GM18870 (cell line): ENCODE data around the gene SNAP47.

Source experiments
- ATAC-seq: cut with Tn5 transposase; IDR thresholded peaks from one replicate; pipeline ENCODE4 v1.9.1; 2021; ENCODE audit warnings: moderate library complexity; ENCODE audit not compliant: unreplicated experiment

Gene SNAP47

DNA sequence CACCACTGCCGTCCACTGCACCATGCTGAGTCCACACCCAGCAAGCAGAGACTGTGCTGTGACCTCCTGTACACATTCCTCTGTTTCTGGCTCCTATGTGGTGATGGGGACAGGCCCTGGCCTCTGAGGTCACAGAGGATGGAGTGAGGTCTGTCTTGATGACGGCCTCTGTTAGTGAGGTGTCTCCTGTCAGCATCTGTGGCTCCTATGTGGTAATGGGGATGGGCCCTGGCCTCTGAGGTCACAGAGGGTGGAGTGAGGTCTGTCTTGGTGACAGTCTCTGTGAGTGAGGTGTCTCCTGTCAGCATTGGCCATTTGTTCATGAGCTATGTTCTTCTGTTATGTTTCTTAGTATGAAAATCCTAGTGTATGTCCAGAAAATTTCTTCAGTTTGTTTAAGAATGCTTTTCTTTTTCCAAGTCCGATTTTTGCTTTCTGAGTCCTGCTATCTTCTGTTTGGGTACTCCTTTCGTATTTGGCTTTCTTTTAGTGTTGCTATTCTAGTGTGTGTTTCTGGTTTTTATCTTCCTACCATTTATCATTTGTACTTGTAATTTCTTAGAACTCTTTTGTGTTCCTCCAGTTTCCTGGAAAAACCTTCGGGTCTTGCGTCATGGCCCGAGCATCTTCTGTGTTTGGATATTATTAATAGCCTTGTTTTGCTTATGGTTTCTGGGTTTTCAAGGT is 13.4 kb downstream of the SNAP47 start:
- ATAC-seq, result no peak

DNA sequence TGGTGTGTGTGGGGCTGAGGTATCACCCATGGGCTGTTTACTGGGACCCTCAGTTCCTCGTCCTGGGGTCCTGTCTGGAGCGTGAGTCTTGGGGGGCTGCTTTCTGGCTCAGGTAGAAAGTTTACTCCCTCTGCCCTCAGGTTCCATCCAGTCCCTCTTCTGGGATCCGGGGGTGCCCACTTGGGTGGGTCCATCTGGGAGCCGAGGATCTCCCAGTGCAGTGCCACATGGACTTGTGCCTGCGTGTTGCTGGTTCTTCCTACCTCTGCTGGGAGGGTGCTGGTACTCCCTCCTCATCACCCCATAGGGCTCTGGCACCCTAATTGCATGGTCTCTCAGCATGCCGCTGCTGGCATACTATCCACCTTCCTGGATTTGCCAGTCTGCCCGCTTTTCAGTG is 14.0 kb downstream of the SNAP47 start:
- ATAC-seq, result no peak

DNA sequence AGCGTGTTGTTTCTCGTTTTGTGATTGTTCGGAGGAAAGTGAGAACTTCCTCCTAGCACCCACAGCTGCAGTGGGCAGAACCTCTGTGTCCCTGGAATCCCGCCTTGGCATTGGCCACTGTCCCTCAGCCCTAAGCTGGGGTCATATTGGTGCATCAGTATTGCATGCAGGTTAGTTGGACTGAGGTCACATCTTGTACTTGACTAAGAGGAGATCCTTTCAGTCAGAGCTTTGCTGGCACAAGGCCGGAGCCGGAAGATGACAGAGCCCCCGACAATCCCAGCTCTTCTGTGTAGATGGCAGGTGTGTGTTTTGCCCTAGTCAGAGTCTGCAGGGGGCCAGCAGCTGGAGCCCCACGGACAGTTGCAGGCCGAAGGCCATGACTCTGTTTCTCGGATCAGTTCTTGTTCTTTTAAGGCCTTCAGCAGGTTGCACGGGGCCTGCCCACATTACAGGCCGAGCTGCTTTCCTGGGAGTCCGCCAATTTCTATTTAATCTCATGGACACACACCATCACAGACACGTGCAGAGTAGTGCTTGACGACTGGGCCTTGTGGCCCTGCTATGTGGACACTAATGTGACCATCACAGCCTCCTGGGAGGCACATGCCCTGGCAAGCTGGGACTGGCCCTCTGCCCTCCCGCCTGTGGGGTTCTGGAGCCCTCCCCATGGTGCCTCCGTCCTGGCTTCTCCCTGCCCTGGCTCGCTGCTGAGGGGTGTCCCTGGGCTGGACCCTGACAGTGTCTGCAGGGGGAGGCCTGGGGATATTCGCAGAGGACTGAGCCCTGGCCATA is 14.9 kb downstream of the SNAP47 start:
- no peak for ATAC-seq

DNA sequence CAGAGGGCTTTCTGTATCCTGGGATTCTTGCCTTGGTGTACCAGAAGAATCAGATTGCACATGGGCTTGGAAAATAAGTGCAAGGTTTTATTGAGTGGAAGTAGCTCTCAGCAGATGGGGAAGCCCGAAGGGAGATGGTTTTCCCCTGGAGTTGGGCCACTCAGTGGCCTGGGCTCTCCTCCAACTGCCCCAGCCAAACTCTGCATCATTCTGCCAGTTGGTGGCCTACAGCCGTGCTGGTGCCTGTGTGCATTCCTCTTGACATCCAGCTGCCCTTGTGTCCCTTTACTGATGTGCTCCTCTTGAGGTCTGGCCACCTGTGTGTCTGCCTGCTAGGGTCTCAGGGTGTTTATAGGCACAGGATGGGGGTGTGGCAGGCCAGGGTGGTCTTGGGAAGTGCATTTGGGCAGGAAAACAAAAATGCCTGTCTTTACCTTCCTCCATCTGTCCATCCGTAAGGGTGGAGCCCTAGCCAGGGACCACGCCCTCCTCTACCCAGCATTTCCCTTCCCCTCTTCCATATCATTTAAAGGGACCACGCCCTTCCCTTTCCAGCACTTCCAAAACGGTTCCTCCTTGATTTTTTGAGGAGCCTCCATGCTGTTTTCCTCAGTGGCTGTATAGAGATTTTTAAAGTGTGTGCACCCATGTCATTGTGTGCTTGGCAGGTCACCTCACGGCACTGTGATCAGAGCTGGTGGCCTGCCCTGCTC is 18.9 kb downstream of the SNAP47 start:
- no peak for ATAC-seq

DNA sequence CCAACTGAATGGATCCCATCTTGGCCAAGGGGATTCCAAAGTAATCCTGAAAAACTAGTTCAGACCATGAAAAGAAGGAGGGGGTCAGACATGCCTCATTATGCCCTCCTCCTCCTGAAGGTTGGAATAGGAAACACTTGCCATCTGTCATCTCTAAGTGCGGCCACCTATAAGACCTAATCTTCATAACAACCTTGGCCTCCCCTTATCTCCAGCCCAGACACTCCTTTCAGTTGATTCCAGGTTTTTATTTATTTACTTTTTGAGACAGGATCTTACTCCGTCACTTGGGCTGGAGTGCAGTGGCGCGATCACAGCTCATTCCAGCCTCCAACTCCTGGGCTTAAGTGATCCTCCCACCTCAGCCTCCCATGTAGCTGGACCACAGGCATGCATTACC is 19.7 kb downstream of the SNAP47 start:
- no peak for ATAC-seq

DNA sequence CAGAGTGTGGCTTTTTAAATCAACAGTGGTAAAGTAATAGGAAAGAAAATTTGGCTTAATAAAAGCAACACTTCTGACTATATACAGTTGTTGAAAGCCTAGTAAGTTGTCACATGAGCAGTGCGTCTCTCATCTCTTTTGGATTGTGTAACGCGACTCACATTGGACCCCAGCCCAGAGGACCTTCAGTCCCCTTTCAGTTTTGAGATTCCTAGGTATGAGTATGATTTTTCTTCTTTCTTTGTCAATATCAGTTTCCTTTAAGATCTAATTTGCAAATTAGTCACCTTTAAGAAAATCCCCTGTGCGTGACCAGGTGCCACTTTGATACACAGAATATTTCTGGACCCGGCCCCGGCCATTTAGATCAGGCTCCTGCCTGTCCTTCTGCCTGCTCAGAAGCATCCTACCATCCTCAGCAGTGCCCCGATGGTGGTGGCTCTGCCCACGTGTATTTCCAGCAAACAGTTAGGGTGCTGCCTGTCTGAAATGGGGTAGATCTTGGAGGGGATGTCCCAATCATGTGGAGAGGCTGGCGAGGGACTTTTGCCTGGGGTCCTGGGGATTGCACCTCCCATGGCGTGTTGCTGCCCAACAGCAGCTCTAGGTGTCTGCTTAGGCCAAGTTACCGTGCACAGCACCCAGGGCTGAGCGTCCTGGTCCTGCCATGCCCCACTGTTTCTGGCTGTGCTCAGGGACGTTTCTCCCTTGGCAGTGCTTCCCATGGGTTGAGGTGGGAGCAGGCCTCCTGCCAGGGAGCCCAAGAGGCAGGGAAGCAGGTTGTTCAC is 21.1 kb downstream of the SNAP47 start:
- no peak for ATAC-seq

DNA sequence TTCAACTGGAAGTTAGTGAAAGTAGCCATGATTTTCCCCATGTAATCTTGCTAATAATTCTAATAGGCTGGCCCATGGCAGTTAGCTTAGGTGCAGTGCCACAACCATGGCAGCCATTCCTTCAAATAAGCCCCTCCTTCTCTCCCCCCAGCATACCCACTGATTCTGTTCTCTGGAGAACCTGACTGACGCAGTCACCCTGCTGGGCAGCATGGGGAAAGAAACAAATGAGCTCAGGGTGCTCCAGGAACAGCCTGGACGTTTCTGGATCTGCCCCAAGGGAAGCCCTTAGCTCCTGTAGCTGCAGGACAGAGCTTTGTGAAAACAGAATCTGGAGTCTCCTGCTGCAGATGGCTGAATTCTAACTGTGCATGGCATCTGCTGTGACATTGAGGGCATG is 22.5 kb downstream of the SNAP47 start:
- no peak for ATAC-seq

DNA sequence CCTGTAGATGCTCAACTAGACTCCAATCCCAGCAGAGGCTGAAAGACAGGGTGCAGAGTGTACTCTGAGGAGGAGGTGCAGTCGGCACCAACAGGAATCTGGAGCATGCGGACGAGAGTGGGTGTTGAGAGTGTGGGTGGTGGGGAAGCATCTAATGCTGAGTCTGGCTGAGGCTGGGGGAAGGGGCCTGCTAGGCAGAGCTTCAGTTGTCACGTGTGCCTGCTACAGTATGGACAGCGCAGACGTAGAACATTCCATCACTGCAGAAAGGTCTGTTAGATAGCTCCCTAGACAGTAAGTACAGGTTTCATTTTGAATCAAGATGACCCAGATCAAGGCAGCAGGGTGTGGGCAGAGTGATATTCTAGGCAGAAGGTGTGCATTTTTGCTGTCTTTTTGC is 23.1 kb downstream of the SNAP47 start:
- no peak for ATAC-seq

DNA sequence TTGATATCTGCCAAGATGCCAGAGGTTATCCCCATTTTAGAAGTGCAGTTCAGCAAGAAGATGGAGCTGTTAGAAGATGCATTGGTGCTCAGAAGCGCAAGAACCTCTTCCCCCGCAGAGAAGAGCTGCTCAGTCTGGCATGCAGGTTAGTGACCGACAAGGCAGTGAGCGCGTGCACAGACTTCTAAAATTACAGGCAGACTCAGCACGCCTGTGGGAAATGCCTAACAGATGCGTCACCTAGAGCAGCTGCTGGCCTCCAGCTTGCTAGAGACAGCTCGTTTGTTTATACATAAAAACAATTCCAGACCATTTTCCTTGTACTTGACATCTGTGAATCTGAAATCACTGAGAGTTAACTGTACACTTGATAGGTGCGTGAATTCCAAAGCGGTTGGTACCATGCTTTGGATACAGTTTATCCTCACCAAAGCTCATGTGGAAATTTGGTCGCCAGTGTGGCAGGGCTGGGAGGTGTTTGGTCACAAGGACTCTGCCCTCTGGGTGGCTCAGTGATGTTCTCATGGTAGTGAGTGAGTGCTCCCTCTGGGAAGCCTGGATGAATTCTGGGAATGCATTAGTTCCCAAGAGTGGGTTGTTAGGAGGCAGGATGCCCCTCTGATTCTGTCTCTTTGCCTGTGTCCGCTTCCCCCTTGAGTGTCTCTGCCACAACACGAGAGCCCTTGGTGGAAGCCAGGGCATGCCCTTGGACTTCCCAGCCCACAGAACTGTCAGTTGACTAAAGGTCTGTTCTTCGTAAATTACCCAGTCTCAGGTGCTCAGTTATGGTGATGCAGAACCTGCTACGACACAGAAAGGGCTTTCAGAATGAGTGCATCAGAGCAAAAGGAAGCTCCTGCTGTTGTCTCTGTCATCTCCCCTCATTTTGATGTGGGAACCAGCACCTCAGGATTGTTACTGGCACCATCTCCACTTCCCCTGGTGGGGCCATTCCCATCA is 24.4 kb downstream of the SNAP47 start:
- ATAC-seq, result no peak

DNA sequence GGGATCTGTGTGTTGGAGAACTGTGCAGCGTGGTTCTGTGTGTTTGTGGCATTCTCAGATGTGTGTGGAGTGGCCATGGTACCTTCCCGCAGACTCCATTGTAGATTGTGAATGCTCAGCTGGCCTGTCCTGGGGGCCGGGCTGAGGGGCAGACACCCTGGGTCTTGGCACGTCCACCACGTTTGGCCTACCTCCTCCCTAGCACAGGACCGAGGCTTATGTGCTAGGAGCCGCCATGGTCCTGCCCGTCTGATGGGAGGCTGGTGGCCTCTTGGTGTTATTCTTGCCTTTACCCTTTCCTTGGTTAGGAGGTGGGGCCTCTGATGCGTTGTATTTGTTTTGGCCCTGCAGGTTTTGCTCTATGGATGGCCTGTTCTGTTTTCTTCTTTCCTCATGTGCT is 25.1 kb downstream of the SNAP47 start:
- no peak for ATAC-seq

DNA sequence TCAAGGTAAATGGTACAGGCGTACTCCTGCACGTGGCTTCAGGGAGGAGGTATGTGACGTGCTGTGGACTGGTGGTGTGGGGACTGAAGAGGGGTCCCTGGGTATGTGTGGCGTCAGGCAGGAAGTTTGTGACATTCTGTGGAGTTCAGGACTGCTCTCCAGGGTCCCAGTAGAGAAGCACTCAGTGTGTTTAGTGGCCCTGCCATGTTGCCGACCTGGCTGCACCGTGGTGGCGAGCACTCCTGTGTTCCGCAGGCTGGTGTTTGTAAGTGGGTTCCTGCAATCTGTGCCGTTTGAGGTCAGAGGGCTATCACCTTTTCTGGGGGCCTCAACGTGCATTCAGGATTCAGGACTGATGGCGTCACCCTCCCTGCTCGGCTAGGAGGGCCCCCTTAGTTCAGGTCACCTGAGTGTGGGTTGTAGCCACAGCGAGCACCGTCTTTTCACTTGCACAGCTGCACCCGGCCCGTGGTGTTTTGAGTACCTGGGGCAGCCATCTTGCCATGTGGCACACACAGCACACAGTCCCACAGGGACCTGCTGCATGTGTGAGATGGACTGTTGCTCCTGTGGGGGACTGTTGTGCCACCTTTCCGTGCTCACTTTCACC is 26.5 kb downstream of the SNAP47 start:
- no peak for ATAC-seq

DNA sequence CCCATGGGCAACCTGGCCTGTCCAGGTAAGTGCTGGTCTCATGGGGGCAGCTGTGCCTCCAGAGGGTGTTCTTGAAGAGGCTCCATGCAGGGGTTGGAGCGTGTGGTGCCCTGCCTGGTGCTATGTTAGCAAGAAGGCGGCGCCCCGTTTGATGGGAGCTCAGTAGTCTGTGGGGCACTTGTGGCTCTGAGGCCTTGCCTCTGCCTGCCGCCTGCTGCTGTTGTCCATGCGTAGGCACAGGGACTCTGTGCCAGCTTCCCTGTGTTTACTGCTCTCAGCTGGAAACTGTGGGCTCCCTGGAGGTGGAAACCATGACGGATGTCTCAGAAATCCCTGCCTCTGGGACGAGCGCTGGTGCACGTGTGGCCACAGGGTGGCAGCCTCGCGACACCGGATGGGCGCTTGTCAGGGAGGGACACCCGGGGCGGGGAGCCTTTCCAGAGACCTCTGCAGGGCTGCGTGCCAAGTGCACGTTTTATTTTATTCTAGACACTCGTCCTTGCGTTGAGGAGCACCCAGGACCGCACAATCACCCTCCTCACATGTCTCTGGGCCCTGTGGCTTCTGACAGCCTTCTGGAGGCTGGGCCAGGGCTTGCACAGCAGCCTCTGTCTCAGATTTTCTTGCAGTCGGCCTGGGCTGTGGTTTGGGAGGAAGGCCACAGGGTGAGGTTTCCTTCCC is 27.1 kb downstream of the SNAP47 start:
- peak; percentile 73 for ATAC-seq

DNA sequence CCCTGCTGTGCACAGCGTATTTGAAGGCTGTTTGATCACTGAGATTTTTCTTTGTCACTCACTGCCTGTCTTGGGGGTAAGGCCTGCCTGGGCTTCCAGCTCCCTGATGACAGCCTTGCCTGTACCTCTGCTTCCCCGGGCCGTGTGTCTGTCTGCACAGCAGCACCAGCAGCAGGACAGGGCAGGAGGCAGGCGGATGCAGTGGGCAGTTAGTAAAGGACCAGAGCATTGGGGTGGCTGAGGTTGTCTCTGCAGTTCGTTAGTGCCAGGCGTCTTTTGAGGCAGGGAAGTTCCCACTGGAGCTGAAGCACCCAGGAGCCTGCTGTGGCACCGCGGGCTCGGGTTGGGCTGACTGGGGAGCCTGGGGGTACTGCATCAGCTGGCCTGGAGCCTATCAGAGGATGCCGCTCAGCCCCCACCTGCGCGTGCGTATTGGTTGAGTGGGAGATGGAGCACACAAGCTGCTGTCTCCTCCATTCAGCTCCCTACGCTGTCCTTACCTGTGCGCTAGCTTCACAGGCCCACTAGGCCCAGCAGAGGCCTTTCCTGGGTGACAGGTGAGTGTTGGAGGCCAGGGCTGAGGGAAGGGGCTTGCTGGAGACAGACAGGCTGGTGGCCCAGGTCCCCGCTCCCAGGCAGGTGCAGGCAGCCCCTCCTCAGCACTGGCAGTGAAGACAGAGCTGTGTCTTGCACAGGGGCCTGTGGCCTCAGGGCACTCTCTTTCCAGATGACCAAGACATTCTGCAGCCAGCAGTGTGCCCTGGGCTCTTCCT is 28.2 kb downstream of the SNAP47 start:
- no peak for ATAC-seq

DNA sequence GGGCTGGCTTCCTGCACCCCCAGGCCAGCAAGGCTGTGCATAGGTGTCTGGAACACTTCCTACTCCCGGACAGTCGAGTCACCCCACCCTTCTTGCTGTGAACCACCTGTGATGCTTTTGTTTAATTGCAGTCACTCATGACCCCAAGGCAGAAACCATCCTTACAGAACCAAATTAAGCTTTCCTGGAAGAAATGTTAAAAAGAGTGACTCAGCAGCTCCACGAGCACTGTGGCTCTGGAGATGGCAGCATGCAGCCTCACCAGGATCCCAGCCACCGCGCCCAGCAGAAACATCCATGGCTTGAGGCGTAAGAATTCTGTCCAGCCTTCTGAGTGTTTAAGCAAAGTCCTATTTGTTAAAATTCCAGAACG is 28.8 kb downstream of the SNAP47 start:
- no peak for ATAC-seq

DNA sequence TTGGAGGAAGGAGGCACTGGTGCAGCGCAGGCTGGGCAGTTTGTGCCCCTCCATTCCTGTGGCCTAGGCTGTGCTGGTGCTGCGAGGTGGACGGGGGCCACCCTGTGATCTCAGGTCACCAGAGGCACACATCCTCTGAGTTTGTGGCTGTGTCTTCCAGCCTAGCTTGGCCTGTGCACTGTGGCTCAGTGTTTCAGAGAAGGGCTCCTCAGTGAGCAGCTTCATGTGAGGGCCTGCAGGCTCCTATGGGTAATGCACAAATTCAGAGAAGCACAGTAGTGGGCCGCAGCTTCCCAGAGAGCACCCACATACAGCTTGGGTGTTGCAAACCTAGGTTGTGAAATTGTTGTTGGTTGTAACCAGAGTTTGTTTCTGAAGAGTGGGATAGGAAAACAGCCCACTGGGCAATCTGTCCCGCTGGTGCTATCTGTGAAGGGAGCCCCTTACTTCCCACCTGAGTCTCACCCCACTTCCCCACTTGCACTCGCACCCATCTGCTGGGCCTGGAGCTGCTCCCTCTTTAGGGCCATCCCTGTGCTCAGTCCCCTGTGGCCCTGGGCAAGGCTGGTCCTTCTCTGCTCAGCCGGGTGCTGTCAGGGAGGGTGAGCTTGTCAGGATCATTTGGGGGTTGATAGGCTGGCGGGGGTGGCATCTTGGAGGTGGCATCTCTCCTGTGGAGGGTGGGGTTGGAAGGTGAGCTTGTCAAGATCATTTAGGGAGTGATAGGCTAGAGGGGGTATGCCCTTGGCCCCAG is 30.2 kb downstream of the SNAP47 start:
- no peak for ATAC-seq

DNA sequence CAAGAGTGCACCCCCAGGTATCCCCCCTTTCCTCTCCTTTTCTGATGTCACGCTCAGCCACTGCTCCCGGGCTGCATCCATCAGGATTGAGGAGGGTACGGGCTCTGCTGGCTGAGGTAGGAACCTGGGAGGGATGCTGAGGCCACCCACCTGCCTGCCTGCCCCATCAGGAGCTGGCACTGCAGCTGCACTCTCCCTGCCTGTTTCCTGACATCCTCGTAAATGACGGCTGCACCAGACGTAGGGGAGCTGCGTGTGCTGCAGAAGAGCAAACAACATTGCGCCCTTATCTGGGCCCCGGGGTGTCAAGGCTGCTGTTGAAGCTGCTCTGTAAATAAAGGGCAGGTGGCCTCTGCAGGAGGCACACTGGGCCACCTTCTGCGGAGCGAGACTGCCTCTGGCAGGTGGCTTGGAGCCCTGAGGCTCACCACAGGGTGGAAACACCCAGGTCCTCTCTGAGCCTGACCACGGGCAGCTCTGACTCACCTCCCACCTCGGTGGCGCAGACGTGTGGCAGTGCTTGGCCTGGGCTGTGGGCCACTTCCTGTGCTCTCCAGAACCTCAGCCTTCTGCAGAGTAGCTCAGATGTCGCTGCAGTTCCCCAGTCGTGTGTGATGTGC is 30.9 kb downstream of the SNAP47 start:
- ATAC-seq, result no peak

DNA sequence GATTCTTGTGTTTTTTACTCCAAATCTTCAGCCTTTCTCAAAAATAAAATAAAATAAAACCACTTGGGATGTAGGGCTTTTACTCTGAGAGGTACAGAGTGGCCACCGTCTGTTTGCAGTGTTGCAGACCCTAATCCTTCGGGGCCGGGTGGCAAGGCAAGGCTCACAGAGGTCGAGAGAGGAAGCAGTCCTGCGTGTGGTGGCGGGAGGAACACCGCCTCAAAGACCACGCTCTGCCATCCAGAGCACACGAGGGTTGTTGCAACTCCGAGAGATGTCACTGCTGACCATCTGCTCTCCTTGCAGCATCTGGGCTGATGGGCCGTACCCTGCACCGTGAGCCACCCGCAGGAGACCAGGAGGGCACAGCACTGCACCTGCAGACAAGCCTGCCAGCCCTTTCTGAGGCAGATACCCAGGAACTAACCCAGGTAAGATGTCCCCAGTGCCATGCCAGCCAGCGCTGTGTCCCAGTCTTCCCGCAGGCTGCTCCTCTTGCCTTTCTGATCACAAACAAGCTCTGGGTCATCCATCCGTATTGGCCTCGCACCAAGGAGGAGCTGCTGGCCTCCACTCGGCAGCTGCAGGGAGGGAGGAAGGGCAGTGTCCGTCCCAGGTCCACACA is 31.5 kb downstream of the SNAP47 start:
- no peak for ATAC-seq
